ENCODE measurements around the gene ZBTB47.

- no peak for TF ChIP-seq CTCF (IDR thresholded peaks at IDR 0.05)
- TF ChIP-seq POLR2A (IDR thresholded peaks at IDR 0.05), result no peak
Observed at GRCh38 chr3:42692667-42693529, 39.4 kb downstream of the ZBTB47 start.
